ENCODE results near the gene MARK2. TPM values are rescaled to one million over a fixed set of nuclear protein-coding genes. Genes with fewer than 3 reads are reported as not detected.
"Not testable (repeated sequence)": the region's sequence is repeated elsewhere in the genome, so short reads cannot be mapped to it uniquely, and the experiment has no call there.

The MARK2 gene
- total RNA-seq, 1 donor: 16.4 TPM

- no peak for TF ChIP-seq CTCF (IDR thresholded peaks at IDR 0.05; ENCODE audit: insufficient read depth, low read depth, low read length)
- H3K4me3 ChIP-seq (ENCODE audit: low read depth, low read length): no peak overlapping the region
- DNase-seq (ENCODE audit: low read depth): peak; percentile 58
Observed at GRCh38 chr11:63862923-63863322, 24.0 kb downstream of the MARK2 start.

- not testable (repeated sequence) for H3K4me3 ChIP-seq (ENCODE audit: low read depth, low read length); DNase-seq (ENCODE audit: low read depth)
Observed at GRCh38 chr11:63863620-63864019, 24.7 kb downstream of the MARK2 start.

GRCh38 chr11:63866211-63866610 lies 27.3 kb downstream of the MARK2 start:
- DNase-seq (ENCODE audit: low read depth): peak; percentile 92
- no peak overlapping the region for H3K4me3 ChIP-seq (ENCODE audit: low read depth, low read length)
- no peak for TF ChIP-seq CTCF (IDR thresholded peaks at IDR 0.05; ENCODE audit: insufficient read depth, low read depth, low read length)

- no peak for TF ChIP-seq CTCF (IDR thresholded peaks at IDR 0.05; ENCODE audit: insufficient read depth, low read depth, low read length)
- DNase-seq (ENCODE audit: low read depth): no peak
- H3K4me3 ChIP-seq (ENCODE audit: low read depth, low read length): no peak overlapping the region
Observed at GRCh38 chr11:63867511-63867910, 28.6 kb downstream of the MARK2 start.

GRCh38 chr11:63868399-63869064 lies 29.6 kb downstream of the MARK2 start:
- no peak for TF ChIP-seq CTCF (IDR thresholded peaks at IDR 0.05; ENCODE audit: insufficient read depth, low read depth, low read length)
- H3K4me3 ChIP-seq (ENCODE audit: low read depth, low read length): no peak overlapping the region
- no peak for DNase-seq (ENCODE audit: low read depth)

- no peak for TF ChIP-seq CTCF (IDR thresholded peaks at IDR 0.05; ENCODE audit: insufficient read depth, low read depth, low read length)
Observed at GRCh38 chr11:63869171-63869591, 30.3 kb downstream of the MARK2 start.

GRCh38 chr11:63869683-63870082 lies 30.8 kb downstream of the MARK2 start:
- no peak for DNase-seq (ENCODE audit: low read depth)
- TF ChIP-seq CTCF (IDR thresholded peaks at IDR 0.05; ENCODE audit: insufficient read depth, low read depth, low read length): no peak
- no peak overlapping the region for H3K4me3 ChIP-seq (ENCODE audit: low read depth, low read length)

More at GRCh38 chr11:63869171-63869591, 30.3 kb downstream of the MARK2 start:
- no peak for DNase-seq (ENCODE audit: low read depth)
- no peak overlapping the region for H3K4me3 ChIP-seq (ENCODE audit: low read depth, low read length)

Measured in fibroblast of villous mesenchyme (primary cell).